Activated naive CD8-positive, alpha-beta T cell treated with anti-CD3 and anti-CD28 coated beads, Interleukin-2, amount 50 U/mL, for 16 hours (primary cell): Measurements from ENCODE around the gene KANSL1.
"Not testable (repeated sequence)": the region's sequence is repeated elsewhere in the genome, so short reads cannot be mapped to it uniquely, and the experiment has no call there.

Experiments
- DNase-seq: peaks from one replicate; pipeline ENCODE4 v3.0.0-alpha.2; 2020; ENCODE audit warnings: low read depth, low spot score

KANSL1 gene

DNA sequence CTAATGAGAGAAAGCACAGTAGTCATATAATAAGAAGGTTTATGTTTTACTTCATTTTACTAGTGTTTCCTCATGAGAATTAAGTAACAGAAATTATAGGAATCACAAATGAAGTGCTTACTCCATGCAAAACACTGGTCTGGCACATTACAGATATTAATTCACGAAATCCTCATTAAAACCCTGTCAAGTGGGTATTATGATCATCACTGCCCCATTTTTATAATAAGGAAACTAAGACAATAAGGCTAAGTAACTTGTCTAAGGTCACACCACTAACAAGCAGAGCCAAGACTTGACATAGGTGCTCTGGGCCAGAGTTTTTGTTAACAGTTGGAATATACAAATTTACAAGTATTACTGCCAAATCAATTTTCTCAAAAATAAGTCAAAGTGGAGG, 83.0 kb downstream of the KANSL1 start:
- no peak for DNase-seq

DNA sequence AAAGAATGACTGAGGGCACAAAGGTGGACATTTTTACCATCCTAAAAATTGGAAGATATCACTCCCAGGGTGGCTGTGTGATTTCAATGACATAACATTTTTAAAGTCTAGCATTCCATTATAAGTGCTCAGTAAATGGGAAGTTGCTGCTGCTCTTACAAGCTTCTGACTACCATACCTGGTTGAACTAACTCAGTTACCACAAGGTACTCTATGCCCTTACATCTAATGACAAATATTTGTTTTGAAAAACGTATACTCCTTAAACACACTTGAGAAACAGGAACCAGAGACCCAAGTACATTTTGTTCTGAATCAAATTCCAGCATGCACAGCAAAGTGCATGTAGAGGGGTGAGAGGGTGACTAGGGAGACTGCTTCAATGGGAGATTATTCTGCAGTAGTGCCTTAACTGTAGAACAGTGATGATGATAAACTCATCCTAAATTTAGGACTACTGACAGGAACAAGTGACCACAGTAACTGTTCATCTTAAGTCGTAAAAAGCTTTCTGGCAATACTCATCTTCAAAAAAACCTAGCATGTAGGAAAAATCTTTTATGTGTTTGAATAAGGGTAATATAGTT, 83.5 kb downstream of the KANSL1 start:
- DNase-seq: no peak

- DNase-seq: no peak
Measured at GRCh38 chr17:46108550-46109110, 84.6 kb downstream of the KANSL1 start.

DNA sequence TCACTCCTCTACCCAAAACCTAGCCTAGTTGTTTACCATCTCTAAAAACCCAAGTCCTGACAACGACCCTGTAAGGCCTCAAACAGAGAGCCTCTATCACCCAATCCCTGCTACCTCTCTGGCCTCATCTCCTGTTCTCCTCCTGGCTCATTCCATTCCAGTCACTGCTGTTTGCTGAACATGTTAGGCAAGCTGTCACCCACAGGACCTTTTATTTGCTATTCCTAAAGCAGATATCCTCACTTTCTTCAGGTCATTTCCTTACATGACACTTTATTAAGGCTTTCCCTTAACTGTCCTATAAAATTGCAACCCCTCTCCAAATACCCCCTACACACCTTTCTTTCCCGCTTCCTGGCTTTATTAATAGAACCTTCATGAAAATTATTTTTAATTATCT, 85.1 kb downstream of the KANSL1 start:
- DNase-seq: no peak

GRCh38 chr17:46106966-46107644, 86.1 kb downstream of the KANSL1 start:
- no peak for DNase-seq

DNA sequence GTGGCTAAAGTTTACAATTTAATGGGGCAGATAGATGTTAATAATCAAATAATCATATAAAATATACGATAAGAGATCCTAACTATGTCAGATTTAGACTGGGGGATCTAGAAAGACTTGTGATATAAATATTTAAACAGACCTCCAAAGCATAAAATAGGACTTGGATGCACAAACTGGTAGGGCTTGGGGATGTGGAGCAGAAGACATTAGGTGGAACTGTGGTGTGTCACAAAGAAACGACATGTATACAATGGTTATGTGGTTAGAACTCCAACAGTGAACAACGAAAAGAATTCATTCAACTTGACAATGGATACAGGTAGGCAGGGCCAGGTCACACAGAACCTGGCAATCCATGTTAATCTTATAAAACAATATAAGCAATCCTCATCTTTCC, 90.4 kb downstream of the KANSL1 start:
- DNase-seq: not testable (repeated sequence)

DNA sequence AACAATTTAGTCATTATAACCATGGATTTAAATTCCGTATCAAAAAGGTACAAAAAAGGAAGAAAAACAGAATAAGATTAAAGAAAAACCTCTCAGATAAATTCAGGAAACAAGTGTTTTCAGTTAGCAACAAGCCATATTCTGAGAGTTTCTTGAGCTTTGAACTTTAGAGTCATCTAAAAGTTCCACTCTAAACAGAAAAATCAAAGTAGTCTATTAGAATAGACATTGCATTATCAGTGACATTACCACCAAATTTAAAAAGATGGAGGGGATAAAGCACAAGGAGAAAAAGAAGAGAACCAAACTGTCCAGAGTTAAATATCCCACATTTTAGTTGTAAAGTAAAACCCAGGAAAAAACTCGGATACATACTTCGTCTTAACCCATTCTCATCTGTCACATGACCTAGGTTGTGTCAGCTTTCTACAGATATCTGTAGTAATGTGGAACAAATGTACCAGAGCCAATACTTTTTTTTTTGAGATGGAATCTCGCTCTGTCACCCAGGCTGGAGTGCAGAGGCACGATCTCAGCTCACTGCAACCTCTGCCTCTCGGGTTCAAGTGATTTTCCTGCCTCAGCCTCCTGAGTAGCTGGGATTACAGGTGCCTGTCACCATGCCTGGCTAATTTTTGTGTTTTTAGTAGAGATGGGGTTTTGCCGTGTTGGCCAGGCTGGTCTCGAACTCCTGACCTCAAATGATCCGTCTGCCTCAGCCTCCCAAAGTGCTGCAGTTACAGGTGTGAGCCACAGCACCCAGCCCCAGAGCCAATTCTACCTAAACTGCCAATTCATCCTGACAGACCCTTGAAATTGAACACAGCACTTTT, 91.2 kb downstream of the KANSL1 start:
- DNase-seq: not testable (repeated sequence)

- DNase-seq: no peak
Measured at GRCh38 chr17:46100590-46100989, 92.6 kb downstream of the KANSL1 start.

DNA sequence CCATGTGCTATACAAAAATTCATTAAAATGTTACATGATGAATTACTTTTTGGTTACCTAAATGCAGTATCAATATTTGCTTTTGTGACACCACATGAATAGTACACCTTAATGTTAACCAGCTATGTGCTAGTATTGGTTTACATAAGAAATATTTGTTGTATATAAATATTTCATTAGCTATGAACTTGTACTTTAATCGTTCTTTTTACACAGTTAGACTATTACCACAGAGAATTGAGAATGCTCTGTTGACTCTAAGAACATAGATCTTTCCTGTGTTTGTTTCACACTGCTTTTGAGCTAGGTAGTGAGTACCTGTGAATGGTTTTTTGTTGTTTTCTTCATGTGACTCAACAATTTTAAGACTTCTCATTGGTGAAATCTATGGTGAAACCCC, 93.4 kb downstream of the KANSL1 start:
- no peak for DNase-seq

DNA sequence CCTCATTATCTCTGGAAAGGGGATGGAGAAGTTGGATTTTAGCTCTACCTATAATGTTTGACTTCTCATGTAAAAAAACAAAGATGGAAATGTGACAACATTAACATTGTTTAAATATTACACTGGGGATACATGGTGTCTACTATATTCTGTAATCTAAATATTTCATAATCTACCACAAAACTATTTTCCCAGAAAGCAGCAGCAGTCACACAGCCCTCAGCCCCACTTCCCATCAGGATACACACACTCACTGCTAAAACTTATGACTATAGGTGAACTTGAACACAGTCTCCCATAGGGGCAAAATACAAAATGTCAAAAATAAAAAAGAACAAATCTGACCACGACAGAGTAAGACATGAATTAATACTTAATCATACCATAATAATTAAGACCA, 95.7 kb downstream of the KANSL1 start:
- no peak for DNase-seq

DNA sequence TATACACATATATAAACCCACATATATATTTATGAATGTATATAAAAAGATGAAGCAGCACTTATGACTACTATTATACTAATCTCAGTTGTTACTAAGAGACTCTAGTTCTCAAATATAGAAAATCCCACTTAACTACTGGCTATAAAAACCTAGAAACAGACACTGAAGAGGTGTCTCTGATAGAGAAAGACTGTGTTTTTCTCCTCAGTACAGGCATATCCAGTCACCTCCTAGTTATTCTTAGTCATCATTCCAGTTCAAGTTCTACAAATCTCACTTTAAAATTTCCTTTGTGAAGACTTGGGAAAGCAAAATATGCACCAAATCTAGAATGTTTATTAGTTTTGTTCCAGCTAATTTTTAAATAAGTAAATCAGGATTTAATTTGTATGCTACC, 100.2 kb downstream of the KANSL1 start:
- DNase-seq: no peak

- DNase-seq: no peak
Measured at GRCh38 chr17:46090871-46091270, 102.4 kb downstream of the KANSL1 start.

DNA sequence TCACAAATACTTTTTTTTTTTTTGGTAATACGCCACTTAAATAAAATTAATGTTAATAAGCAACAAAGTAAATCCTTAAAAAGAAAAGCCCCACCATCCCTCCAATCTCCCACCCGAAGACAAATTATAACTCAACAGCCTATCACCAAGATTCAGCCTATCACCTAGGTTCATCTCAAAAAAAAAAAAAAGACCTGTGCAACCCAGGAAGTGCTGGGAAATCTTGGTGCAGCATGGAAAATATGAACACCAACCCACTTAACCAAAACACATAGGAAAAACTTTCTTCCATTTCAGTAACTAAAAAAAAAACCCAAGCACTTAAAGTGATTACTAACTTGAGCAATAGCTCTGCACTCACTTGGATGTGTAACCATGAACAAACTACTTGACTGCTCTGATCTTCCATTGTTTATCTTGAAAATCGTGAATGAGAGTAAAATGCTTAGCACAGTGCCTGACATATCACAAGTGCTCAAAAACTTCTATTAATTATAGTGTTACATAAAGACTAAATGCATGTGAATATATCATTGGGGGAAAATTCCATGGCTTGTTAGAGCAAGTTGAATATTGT, 103.8 kb downstream of the KANSL1 start:
- DNase-seq: no peak

DNA sequence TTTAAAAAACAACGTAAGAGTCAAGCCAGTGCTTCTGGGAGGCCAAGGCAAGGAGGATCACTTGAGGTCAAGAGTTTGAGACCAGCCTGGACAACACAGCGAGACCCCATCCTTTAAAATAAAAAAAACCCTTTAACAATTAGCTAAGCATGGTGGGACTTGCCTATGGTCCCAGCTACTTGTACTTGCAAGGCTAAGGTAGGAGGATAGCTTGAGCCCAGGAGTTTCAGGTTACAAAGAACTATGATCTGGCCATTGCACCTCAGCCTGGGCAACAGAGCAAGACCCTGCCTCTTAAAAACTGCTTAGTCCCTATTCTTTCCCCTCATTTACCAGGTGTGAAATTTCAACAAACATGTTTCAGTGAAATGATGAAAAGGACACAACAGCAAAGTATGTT, 104.6 kb downstream of the KANSL1 start:
- no peak for DNase-seq

- DNase-seq: not testable (repeated sequence)
Measured at GRCh38 chr17:46087871-46088270, 105.4 kb downstream of the KANSL1 start.

GRCh38 chr17:46086821-46087220, 106.4 kb downstream of the KANSL1 start:
- no peak for DNase-seq

- DNase-seq: no peak
Measured at GRCh38 chr17:46085522-46085921, 107.7 kb downstream of the KANSL1 start.

DNA sequence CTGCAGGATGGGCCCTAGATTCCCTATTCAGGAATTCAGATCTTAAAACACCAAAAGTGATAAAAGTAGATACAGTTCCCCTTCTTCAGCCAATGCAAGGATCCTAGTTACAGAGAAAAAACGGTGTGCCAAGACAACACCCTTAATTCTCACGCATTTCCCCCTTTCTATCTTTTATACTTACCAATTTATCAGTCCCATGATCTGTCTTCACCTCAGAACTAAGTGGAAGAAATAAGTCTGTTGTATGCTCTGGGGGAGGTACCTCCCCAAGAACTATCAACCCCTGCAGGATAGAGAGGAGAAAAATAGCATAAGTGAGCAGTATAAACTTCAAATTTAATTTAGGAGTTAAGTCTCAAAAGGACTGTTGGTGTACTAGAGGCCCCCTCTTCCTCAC, 111.0 kb downstream of the KANSL1 start:
- DNase-seq: no peak

GRCh38 chr17:46081018-46081320, 112.3 kb downstream of the KANSL1 start:
- DNase-seq: no peak

GRCh38 chr17:46080118-46081017, 112.9 kb downstream of the KANSL1 start:
- DNase-seq: no peak

GRCh38 chr17:46078675-46079074, 114.6 kb downstream of the KANSL1 start:
- DNase-seq: no peak
